ENCODE measurements around the gene CTRB1. TPM values are rescaled to one million over a fixed set of nuclear protein-coding genes. Genes with fewer than 3 reads are reported as not detected.

The CTRB1 gene
- total RNA-seq, 1 experiment from 2014 or later, result not detected

GRCh38 chr16:75236232-75236631 lies 17.4 kb downstream of the CTRB1 start:
- H3K9me3 ChIP-seq (ENCODE audit: insufficient read depth, low read depth), result no peaks in the 10 kb centered on the region
- peaks cover 30% of the 10 kb centered on the region for H3K79me2 ChIP-seq (ENCODE audit: low read depth)
- H3K4me2 ChIP-seq, result no peak overlapping the region
- TF ChIP-seq, protein P1, sequence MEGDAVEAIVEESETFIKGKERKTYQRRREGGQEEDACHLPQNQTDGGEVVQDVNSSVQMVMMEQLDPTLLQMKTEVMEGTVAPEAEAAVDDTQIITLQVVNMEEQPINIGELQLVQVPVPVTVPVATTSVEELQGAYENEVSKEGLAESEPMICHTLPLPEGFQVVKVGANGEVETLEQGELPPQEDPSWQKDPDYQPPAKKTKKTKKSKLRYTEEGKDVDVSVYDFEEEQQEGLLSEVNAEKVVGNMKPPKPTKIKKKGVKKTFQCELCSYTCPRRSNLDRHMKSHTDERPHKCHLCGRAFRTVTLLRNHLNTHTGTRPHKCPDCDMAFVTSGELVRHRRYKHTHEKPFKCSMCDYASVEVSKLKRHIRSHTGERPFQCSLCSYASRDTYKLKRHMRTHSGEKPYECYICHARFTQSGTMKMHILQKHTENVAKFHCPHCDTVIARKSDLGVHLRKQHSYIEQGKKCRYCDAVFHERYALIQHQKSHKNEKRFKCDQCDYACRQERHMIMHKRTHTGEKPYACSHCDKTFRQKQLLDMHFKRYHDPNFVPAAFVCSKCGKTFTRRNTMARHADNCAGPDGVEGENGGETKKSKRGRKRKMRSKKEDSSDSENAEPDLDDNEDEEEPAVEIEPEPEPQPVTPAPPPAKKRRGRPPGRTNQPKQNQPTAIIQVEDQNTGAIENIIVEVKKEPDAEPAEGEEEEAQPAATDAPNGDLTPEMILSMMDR (conservative IDR thresholded peaks at IDR 0.05), result no peak
- TF ChIP-seq EZH2 (IDR thresholded peaks at IDR 0.05; ENCODE audit: low read depth), result no peak
- peaks cover 13% of the 10 kb centered on the region; the same call in 1 of the 2 replicates for H3K36me3 ChIP-seq (ENCODE audit: low read depth)
- intact Hi-C loops (cut with micrococcal nuclease; ENCODE audit: unreplicated experiment), result no loop called here
- peaks cover 8% of the 10 kb centered on the region for H4K20me1 ChIP-seq (ENCODE audit: insufficient read depth)
- POLR2A ChIA-PET (ENCODE audit: unreplicated experiment), result interaction anchor here (0.7 kb wide), 1 partner anchor 227 kb away, joined by 4 read pairs; no protein-coding TSS in a partner anchor
- peaks cover 12% of the 10 kb centered on the region for H3K4me1 ChIP-seq (replicated peaks; ENCODE audit: insufficient read depth)
- H3K4me3 ChIP-seq, result no peak overlapping the region
- H2AFZ ChIP-seq, result no peak overlapping the region
- CTCF ChIA-PET, result no interaction called here
- no peak overlapping the region for H3K27ac ChIP-seq
- no peaks in the 10 kb centered on the region for H3K9me2 ChIP-seq (ENCODE audit: insufficient read depth)
- H3K27me3 ChIP-seq (ENCODE audit: insufficient read depth, low read depth), result no peaks in the 10 kb centered on the region
- H3F3A ChIP-seq (ENCODE audit: insufficient read depth, low read depth), result peaks cover 12% of the 10 kb centered on the region; the same call in 1 of the 2 replicates
- DNase-seq, result no peak
- BruUV-seq (replicated peaks), result no TSS peak

DNA sequence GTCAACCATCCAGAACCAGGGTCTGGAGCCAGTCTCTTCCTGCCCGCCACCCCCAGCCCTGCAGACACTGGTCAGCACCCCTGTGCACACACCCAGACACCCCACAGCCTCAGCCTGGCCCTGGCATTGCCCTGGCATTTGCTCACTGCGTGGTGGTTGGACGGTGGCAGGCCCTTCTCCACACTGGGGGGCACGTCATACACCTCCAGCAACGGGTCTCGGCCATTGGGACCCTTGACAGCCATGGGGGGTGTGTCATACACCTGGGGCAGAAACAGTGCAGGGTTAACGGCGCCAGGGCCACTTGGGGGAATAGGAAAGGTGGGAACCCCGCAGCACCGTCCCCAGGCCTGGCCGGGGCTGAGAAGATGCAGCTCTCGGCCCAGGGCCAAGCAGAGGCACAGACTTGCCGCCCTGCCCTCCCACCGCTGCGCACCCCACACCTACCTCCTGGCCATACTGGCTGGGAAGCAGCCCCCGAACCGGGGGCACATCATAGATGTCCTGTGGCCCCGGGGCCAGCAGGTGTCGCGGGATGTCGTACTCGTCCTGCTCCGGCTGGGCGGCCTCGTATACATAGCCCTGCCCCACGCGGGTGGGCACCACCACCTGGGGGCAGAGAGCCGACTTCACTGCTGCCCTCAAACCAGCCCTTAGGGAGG lies 18.1 kb downstream of the CTRB1 start:
- CTCF ChIA-PET, result no interaction called here
- no peak overlapping the region for H2AFZ ChIP-seq
- TF ChIP-seq, protein P1 (conservative IDR thresholded peaks at IDR 0.05), result no peak
- no peak for TF ChIP-seq EZH2 (IDR thresholded peaks at IDR 0.05; ENCODE audit: low read depth)
- no peaks in the 10 kb centered on the region for H3K27me3 ChIP-seq (ENCODE audit: insufficient read depth, low read depth)
- H3K79me2 ChIP-seq (ENCODE audit: low read depth), result peaks cover 33% of the 10 kb centered on the region
- DNase-seq, result no peak
- H3K36me3 ChIP-seq (ENCODE audit: low read depth), result 0 out of 2 replicates have a peak, but pooled peaks cover 10% of the 10 kb centered on the region
- peaks cover 8% of the 10 kb centered on the region for H4K20me1 ChIP-seq (ENCODE audit: insufficient read depth)
- POLR2A ChIA-PET (ENCODE audit: unreplicated experiment), result interaction anchor here (0.7 kb wide), 1 partner anchor 227 kb away, joined by 4 read pairs; no protein-coding TSS in a partner anchor
- H3K9me2 ChIP-seq (ENCODE audit: insufficient read depth), result no peaks in the 10 kb centered on the region
- peaks cover 12% of the 10 kb centered on the region for H3K4me1 ChIP-seq (replicated peaks; ENCODE audit: insufficient read depth)
- H3K27ac ChIP-seq, result no peak overlapping the region
- intact Hi-C loops (cut with micrococcal nuclease; ENCODE audit: unreplicated experiment), result no loop called here
- H3F3A ChIP-seq (ENCODE audit: insufficient read depth, low read depth), result peaks cover 11% of the 10 kb centered on the region; the same call in 1 of the 2 replicates
- H3K4me2 ChIP-seq, result no peak overlapping the region
- no TSS peak for BruUV-seq (replicated peaks)
- no peak overlapping the region for H3K4me3 ChIP-seq
- no peaks in the 10 kb centered on the region for H3K9me3 ChIP-seq (ENCODE audit: insufficient read depth, low read depth)

DNA sequence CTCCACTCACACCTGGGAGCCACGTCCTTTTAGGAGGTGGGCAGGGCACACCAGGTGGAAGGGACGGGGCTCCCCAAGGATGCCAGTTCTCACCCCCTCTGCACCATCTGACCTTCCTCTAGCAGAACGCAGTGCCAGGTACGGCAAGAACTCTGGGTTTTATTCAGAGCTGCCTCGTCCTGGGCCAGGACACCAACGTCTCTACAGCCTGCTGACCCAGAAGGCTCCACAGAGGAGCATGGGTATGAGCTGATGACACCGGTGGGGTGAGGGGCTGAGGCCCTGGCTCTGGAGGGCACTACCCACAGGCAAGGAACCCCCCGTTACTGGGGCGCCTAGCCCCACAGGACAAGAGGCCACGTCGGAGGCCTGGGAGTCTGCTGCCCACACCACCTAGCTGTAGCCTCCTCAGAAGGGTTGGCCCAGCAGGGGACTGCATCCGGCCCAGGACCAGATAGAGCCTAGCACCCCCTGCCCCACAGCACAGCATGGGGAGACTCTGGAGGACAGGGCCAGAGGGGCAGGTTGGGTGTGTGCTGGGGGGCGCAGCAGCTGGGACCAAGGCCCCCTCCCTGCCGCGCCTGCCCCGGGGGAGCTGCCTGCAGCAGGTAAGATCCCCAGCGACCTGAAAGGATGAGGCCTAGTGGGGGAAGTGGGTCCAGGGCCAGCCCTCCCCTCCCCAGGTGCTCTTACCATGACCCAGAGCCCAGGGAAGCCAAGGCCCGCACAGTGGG lies 18.8 kb downstream of the CTRB1 start:
- Histone ChIP-seq H3K9me2 (ENCODE audit: insufficient read depth) (no peaks in the 10 kb centered on the region), H2AFZ (no peak overlapping the region), H3K4me3 (no peak overlapping the region), H3K9me3 (ENCODE audit: insufficient read depth, low read depth) (no peaks in the 10 kb centered on the region), H3K36me3 (ENCODE audit: low read depth) (peaks cover 10% of the 10 kb centered on the region; the same call in 1 of the 2 replicates), H3K27ac (no peak overlapping the region), H3F3A (ENCODE audit: insufficient read depth, low read depth) (peaks cover 7% of the 10 kb centered on the region; the same call in 1 of the 2 replicates), H3K4me1 (replicated peaks; ENCODE audit: insufficient read depth) (peaks cover 12% of the 10 kb centered on the region), H4K20me1 (ENCODE audit: insufficient read depth) (peaks cover 8% of the 10 kb centered on the region), H3K4me2 (no peak overlapping the region), H3K79me2 (ENCODE audit: low read depth) (peaks cover 32% of the 10 kb centered on the region), H3K27me3 (ENCODE audit: insufficient read depth, low read depth) (no peaks in the 10 kb centered on the region)
- no TSS peak for BruUV-seq (replicated peaks)
- ChIA-PET POLR2A (ENCODE audit: unreplicated experiment) (no interaction called here), CTCF (no interaction called here)
- TF ChIP-seq, protein P1 (conservative IDR thresholded peaks at IDR 0.05), result no peak
- TF ChIP-seq EZH2 (IDR thresholded peaks at IDR 0.05; ENCODE audit: low read depth), result no peak
- DNase-seq, result no peak
- intact Hi-C loops (cut with micrococcal nuclease; ENCODE audit: unreplicated experiment), result no loop called here
